ENCODE measurements around the gene MAB21L3.

DNA sequence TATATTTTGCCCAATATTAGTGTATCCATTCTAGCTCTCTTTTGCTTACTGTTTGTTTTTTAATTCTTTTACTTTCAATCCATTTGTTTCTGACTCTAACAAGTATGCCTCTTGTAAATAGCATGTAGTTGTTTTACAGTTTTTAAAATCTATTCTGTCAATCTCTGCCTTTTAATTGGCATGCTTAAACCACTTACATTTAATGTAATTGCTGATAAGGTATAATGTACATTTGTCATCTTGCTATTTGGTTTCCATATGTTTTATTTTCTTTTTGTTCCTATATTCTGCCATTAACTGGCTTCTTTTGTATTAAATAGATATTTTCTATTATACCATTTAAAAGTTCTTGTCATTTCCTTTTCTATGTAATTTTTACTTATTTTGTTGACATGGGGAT is 16.2 kb upstream of the MAB21L3 start:
- TF ChIP-seq, protein P1, sequence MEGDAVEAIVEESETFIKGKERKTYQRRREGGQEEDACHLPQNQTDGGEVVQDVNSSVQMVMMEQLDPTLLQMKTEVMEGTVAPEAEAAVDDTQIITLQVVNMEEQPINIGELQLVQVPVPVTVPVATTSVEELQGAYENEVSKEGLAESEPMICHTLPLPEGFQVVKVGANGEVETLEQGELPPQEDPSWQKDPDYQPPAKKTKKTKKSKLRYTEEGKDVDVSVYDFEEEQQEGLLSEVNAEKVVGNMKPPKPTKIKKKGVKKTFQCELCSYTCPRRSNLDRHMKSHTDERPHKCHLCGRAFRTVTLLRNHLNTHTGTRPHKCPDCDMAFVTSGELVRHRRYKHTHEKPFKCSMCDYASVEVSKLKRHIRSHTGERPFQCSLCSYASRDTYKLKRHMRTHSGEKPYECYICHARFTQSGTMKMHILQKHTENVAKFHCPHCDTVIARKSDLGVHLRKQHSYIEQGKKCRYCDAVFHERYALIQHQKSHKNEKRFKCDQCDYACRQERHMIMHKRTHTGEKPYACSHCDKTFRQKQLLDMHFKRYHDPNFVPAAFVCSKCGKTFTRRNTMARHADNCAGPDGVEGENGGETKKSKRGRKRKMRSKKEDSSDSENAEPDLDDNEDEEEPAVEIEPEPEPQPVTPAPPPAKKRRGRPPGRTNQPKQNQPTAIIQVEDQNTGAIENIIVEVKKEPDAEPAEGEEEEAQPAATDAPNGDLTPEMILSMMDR (IDR thresholded peaks at IDR 0.05): no peak
- TF ChIP-seq POLR2A (IDR thresholded peaks at IDR 0.05): no peak
- TF ChIP-seq POLR2AphosphoS5 (IDR thresholded peaks at IDR 0.05): no peak
- TF ChIP-seq EP300 (IDR thresholded peaks at IDR 0.05): no peak
